HUES64 (cell line): ENCODE data around the gene BIRC6.
"Not testable (repeated sequence)": the region's sequence is repeated elsewhere in the genome, so short reads cannot be mapped to it uniquely, and the experiment has no call there.

Experiments
- H3K27ac ChIP-seq: 2 replicates; pipeline ENCODE4 v1.7.0; 2013; ENCODE audit warnings: low read depth, low read length, inconsistent platforms
- H3K27me3 ChIP-seq: 2 replicates; pipeline ENCODE4 v1.6.1; 2013; ENCODE audit warnings: mild to moderate bottlenecking, low read length; ENCODE audit not compliant: insufficient read depth
- H3K36me3 ChIP-seq: 2 replicates; pipeline ENCODE4 v1.6.1; 2013; ENCODE audit warnings: mild to moderate bottlenecking, low read length; ENCODE audit not compliant: insufficient read depth
- H3K4me1 ChIP-seq: 2 replicates; pipeline ENCODE4 v1.6.1; 2013; ENCODE audit warnings: mild to moderate bottlenecking, low read length, moderate library complexity; ENCODE audit not compliant: insufficient read depth
- H3K4me3 ChIP-seq: 2 replicates; pipeline ENCODE4 v1.5.1; 2013; ENCODE audit warnings: mild to moderate bottlenecking, low read length, moderate library complexity
- H3K9ac ChIP-seq: 2 replicates; pipeline ENCODE4 v1.6.1; 2013; ENCODE audit warnings: mild to moderate bottlenecking, low read depth, low read length
- H3K9me3 ChIP-seq: 2 replicates; pipeline ENCODE4 v1.6.1; 2013; ENCODE audit warnings: low read depth, low read length; ENCODE audit not compliant: insufficient read depth
- WGBS: fragments of 150-250, 120-280 bp; methylation state at CpG from one replicate; pipeline ENCODE4 v1.1.7; 2013; ENCODE audit warnings: missing lambda C conversion rate; 5-methylcytosine and 5-hydroxymethylcytosine counted together

The BIRC6 gene

GRCh38 chr2:32357318-32358110 is 691 bp downstream of the BIRC6 start:
- under 1% methylated on average over 58 of the region's 65 CpGs for WGBS
- peak overlapping the region; percentile 86 for H3K9ac ChIP-seq

DNA sequence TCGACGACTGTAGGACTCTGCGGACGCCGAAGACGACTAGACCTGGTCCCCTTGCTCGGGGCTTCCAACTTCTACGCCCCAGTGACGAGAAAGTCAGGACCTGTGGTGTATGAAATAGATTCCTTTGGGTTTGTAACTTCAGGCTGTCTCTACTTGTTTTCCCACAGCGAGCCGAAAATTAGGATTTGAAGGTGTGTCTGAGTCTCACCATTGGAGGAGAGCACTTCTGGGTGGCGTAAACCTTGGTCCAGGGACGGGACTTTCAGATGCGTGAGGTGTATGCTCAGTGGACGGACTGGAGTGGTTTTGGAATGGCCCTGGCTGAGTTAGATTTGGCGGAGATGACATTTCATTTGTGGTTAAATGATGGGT is 1.3 kb downstream of the BIRC6 start:
- Histone ChIP-seq H3K36me3 (peaks cover 7% of the 10 kb centered on the region), H3K4me3 (peak overlapping the region; percentile 100), H3K27ac (peak overlapping the region; percentile 53; the same call in 1 of the 2 replicates), H3K9me3 (no peaks in the 10 kb centered on the region), H3K9ac (peak overlapping the region; percentile 71), H3K4me1 (peaks cover 18% of the 10 kb centered on the region; the same call in 1 of the 2 replicates), H3K27me3 (no peaks in the 10 kb centered on the region)
- 8% methylated on average over 16 of the region's 16 CpGs for WGBS

More at GRCh38 chr2:32357318-32358110, 691 bp downstream of the BIRC6 start:
- peak overlapping the region; percentile 96 for H3K27ac ChIP-seq
- H3K4me3 ChIP-seq = peak overlapping the region; percentile 100
- H3K36me3 ChIP-seq = peaks cover 7% of the 10 kb centered on the region
- H3K9me3 ChIP-seq = no peaks in the 10 kb centered on the region
- H3K4me1 ChIP-seq = peaks cover 18% of the 10 kb centered on the region; the same call in 1 of the 2 replicates
- H3K27me3 ChIP-seq = no peaks in the 10 kb centered on the region

- Histone ChIP-seq H3K27me3 (no peaks in the 10 kb centered on the region), H3K4me1 (peaks cover 18% of the 10 kb centered on the region; the same call in 1 of the 2 replicates), H3K27ac (no peak overlapping the region), H3K9ac (no peak overlapping the region), H3K9me3 (no peaks in the 10 kb centered on the region), H3K4me3 (no peak overlapping the region), H3K36me3 (peaks cover 7% of the 10 kb centered on the region)
- whole genome bisulfite sequencing = 92% methylated on average over 3 of the region's 4 CpGs
Observed at GRCh38 chr2:32360416-32360815, 3.6 kb downstream of the BIRC6 start.

- not testable (repeated sequence) for H3K9ac ChIP-seq, H3K27me3 ChIP-seq, H3K27ac ChIP-seq, H3K9me3 ChIP-seq, H3K4me3 ChIP-seq, H3K36me3 ChIP-seq
- peaks cover 14% of the 10 kb centered on the region; the same call in 1 of the 2 replicates for H3K4me1 ChIP-seq
- 92% methylated on average over 2 of the region's 2 CpGs for WGBS
Observed at GRCh38 chr2:32362997-32363396, 6.2 kb downstream of the BIRC6 start.

GRCh38 chr2:32363597-32363996 is 6.8 kb downstream of the BIRC6 start:
- H3K4me1 ChIP-seq = peaks cover 10% of the 10 kb centered on the region; the same call in 1 of the 2 replicates
- no peak overlapping the region for H3K27ac ChIP-seq
- no peak overlapping the region for H3K9ac ChIP-seq
- peaks cover 7% of the 10 kb centered on the region for H3K36me3 ChIP-seq
- no peak overlapping the region for H3K4me3 ChIP-seq
- H3K27me3 ChIP-seq = no peaks in the 10 kb centered on the region
- H3K9me3 ChIP-seq = no peaks in the 10 kb centered on the region
- WGBS = no CpG with 5 or more reads among the region's 2 CpGs

GRCh38 chr2:32364290-32364689 is 7.5 kb downstream of the BIRC6 start:
- 95% methylated on average over 9 of the region's 9 CpGs for WGBS
- not testable (repeated sequence) for H3K4me1 ChIP-seq, H3K9ac ChIP-seq, H3K36me3 ChIP-seq, H3K27ac ChIP-seq, H3K9me3 ChIP-seq, H3K27me3 ChIP-seq, H3K4me3 ChIP-seq

- H3K27me3 ChIP-seq, H3K4me3 ChIP-seq, H3K4me1 ChIP-seq, H3K36me3 ChIP-seq, H3K27ac ChIP-seq, H3K9ac ChIP-seq, H3K9me3 ChIP-seq: not testable (repeated sequence)
- 92% methylated on average over 3 of the region's 3 CpGs for WGBS
Observed at GRCh38 chr2:32365679-32366078, 8.9 kb downstream of the BIRC6 start.

DNA sequence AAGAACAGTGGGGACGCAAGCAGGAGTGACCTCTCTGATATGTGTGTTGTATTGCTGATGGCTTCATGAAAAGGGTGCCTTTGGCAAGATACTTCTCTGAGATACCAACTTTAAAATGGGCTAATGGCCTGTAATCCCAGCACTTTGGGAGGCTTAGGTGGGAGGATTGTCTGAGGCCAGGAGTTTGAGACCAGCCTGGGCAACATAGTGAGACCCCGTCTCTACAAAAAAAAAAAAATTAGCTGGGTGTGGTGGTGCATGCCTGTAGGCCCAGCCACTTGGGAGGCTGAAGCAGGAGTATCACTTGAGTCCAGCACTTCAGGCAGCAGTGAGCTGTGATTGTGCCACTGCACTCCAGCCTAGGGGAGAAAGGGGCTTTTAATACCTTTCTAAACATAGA is 9.8 kb downstream of the BIRC6 start:
- H3K27me3 ChIP-seq = no peaks in the 10 kb centered on the region

GRCh38 chr2:32369222-32369621 is 12.4 kb downstream of the BIRC6 start:
- H3K36me3 ChIP-seq = 0 out of 2 replicates have a peak, but pooled peaks cover 3% of the 10 kb centered on the region
- 96% methylated on average over 9 of the region's 9 CpGs for WGBS
- no peaks in the 10 kb centered on the region for H3K4me1 ChIP-seq
- H3K9me3 ChIP-seq = no peaks in the 10 kb centered on the region
- H3K9ac ChIP-seq = no peak overlapping the region
- no peak overlapping the region for H3K27ac ChIP-seq
- no peaks in the 10 kb centered on the region for H3K27me3 ChIP-seq
- H3K4me3 ChIP-seq = no peak overlapping the region

More for the DNA sequence above, 9.8 kb downstream of the BIRC6 start:
- no peak overlapping the region for H3K9ac ChIP-seq
- H3K36me3 ChIP-seq = no peaks in the 10 kb centered on the region
- H3K4me1 ChIP-seq = no peaks in the 10 kb centered on the region
- H3K9me3 ChIP-seq = no peaks in the 10 kb centered on the region
- no peak overlapping the region for H3K27ac ChIP-seq
- no peak overlapping the region for H3K4me3 ChIP-seq
- WGBS = 98% methylated on average over 2 of the region's 2 CpGs

DNA sequence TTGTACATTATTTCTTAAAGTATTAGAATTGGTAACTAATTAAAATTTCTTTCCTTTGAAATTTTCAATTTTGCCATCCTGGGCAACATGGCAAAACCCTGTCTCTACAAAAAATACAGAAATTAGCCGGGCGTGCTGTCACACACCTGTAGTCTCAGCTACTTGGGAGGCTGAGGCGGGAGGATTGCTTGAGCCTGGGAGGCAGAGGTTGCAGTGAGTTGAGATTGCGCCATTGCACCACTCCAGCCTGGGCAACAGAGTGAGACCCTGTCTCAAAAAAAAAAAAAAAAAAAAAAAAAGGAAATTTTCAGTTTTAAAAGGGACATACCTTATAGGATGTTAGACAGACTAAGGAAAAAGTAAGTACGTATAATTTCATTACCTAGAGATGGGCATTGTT is 14.1 kb downstream of the BIRC6 start:
- not testable (repeated sequence) for H3K36me3 ChIP-seq, H3K9ac ChIP-seq, H3K27me3 ChIP-seq, H3K4me1 ChIP-seq, H3K4me3 ChIP-seq, H3K9me3 ChIP-seq, H3K27ac ChIP-seq
- 100% methylated on average over 3 of the region's 5 CpGs for WGBS

GRCh38 chr2:32372519-32373182 is 15.8 kb downstream of the BIRC6 start:
- 96% methylated on average over 3 of the region's 3 CpGs for WGBS
- H3K4me3 ChIP-seq = no peak overlapping the region
- no peaks in the 10 kb centered on the region for H3K27me3 ChIP-seq
- H3K27ac ChIP-seq = no peak overlapping the region
- H3K9me3 ChIP-seq = no peaks in the 10 kb centered on the region
- 0 out of 2 replicates have a peak, but pooled peaks cover 3% of the 10 kb centered on the region for H3K36me3 ChIP-seq
- H3K4me1 ChIP-seq = no peaks in the 10 kb centered on the region; the same call in 1 of the 2 replicates
- H3K9ac ChIP-seq = no peak overlapping the region
